HG02970 (cell line): ENCODE results near the gene TPM4.
"Not testable (repeated sequence)": the region's sequence is repeated elsewhere in the genome, so short reads cannot be mapped to it uniquely, and the experiment has no call there.

Experiments used
- ATAC-seq: cut with Tn5 transposase; IDR thresholded peaks from one replicate; pipeline ENCODE4 v1.9.1; 2021; ENCODE audit warnings: mild to moderate bottlenecking, moderate library complexity, moderate number of reproducible peaks; ENCODE audit not compliant: unreplicated experiment, low FRiP score

Gene TPM4

GRCh38 chr19:16070366-16070990, 5.8 kb upstream of the TPM4 start:
- ATAC-seq = no peak

GRCh38 chr19:16071072-16071691, 5.1 kb upstream of the TPM4 start:
- ATAC-seq = no peak

GRCh38 chr19:16073481-16073880, 2.8 kb upstream of the TPM4 start:
- no peak for ATAC-seq

- no peak for ATAC-seq
These were observed 2.3 kb upstream of the TPM4 start for GRCh38 chr19:16073988-16074387.

GRCh38 chr19:16074488-16075365, 1.6 kb upstream of the TPM4 start:
- no peak for ATAC-seq

GRCh38 chr19:16075430-16076153, 703 bp upstream of the TPM4 start:
- no peak for ATAC-seq

GRCh38 chr19:16076958-16077611, 790 bp downstream of the TPM4 start:
- ATAC-seq = no peak

GRCh38 chr19:16077984-16078758, 1.9 kb downstream of the TPM4 start:
- ATAC-seq = no peak

- no peak for ATAC-seq
These were observed 2.7 kb downstream of the TPM4 start for GRCh38 chr19:16078759-16079707.

- no peak for ATAC-seq
These were observed 7.9 kb downstream of the TPM4 start for GRCh38 chr19:16084067-16084685.

- ATAC-seq = no peak
These were observed 8.8 kb downstream of the TPM4 start for GRCh38 chr19:16085115-16085514.

GRCh38 chr19:16087404-16087803, 11.1 kb downstream of the TPM4 start:
- not testable (repeated sequence) for ATAC-seq

- ATAC-seq = no peak
These were observed 11.6 kb downstream of the TPM4 start for GRCh38 chr19:16087940-16088339.

- ATAC-seq = no peak
These were observed 12.2 kb downstream of the TPM4 start for GRCh38 chr19:16088351-16089009.

- ATAC-seq = no peak
These were observed 12.9 kb downstream of the TPM4 start for GRCh38 chr19:16089010-16089846.
